ENCODE results near the gene TGFBR2.

Gene TGFBR2

DNA sequence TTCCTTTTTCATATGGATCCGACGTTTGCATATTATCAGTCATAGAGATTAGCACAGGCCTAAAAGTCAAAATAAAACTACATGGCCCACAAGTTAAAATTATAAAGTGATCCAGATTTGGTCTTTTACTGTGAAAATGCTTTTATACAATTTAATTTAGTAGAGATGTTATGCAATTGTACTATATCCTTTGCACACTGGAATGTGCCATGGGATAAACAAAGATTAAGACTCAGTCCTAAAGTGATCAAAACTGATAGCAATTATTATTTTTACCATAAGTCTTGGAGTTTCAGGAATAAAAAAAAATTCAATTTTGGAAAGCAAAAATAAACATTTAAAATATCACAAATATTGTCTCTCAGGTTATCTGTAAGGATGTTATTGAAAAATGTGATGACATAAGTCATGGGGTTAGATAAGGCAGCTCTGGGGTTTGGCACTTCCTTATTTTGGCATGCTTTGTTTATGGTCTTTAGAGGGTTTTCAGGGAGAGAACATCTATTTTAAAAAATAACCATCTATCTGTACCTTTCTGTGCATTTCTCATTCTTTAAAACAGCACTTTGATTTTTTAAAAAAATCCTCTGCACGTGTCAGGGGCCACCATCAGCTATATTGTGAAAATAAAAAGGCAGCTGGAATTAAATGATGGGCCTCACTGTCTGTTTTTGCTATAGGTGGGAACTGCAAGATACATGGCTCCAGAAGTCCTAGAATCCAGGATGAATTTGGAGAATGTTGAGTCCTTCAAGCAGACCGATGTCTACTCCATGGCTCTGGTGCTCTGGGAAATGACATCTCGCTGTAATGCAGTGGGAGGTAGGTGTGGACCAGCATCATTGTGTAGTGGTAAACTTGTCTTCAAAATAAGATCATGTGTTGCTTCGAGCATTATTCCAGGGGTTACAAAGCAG lies 67.3 kb downstream of the TGFBR2 start:
- DNase-seq (ENCODE audit: low spot score) = no peak

DNA sequence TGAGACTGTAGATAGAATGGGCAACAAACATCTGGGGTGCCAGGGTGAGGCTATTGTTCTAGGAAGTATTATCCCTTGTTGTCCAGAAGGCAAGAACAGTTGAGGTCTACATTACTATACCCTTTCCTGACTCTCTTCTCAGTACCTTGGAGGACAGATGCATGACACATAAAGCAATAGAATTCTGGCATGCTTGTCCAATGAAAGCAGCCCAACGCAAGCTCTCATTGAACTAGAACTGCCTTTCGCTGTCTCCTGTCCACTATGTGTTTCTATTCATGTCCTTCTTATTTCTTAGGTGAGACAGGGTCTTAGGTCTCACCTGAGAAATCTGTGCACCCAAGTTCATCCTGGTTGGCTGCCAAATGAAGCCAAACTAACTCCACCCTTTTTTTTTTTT lies 68.6 kb downstream of the TGFBR2 start:
- DNase-seq (ENCODE audit: low spot score) = no peak

DNA sequence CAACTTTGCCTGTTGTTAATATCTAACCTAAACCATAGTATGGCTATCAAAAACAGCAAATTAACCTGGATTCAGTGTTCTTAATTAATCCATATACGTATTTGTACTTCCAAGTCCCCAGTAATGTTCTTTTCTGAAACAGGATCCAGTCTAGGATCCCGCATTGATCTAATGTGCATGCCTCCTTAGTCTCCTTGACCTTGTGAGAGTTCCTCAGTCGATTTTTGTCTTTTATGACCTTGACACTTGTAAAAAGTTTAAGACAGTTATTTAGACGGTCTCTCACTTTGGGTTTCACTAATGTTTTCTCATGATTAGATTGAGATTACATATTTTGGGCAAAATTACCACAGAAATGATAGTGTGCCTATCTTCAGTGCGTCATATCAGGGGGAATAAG lies 69.4 kb downstream of the TGFBR2 start:
- no peak for DNase-seq (ENCODE audit: low spot score)

DNA sequence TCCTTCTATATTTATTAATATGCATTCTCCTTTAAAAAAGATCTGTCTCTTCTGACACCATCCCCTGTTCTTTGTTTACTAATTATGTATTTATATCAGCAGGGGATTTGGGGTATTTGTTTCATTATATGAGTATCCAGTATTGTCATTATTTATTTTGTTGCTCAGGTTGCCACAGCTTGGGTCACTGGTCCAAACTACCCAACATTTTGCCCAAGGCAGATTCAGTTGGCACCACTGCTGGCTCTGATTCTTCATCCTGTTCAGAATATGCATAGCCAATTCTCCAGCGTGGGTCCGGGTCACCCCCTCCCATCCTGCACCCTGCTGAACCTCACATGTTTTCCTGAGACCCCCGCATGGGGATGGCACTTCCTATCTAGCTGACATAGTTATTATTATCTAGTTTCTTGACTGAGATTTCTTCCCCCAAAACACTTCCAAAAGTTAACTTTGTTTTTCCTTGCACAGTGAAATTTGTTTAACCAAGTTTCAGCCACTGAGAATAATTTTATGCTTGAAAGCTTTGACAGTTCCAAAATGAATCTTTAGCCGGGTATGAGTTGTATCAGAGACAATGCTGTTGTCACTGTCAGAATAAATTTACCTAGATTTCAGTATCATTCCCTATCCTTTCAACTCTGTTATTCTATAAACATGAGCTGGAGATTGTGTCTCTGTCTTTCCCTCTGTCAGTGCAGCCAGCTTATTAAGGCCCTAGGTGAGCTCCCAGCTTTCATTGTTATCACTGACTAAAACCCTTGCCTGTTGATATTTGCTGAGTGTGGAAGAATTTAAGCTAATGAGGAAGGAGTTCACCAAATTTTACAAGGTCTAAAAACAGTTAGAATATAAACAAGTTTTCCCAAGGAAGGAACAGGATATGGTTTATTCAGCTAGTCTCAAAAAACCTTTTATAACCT lies 70.3 kb downstream of the TGFBR2 start:
- DNase-seq (ENCODE audit: low spot score) = no peak

DNA sequence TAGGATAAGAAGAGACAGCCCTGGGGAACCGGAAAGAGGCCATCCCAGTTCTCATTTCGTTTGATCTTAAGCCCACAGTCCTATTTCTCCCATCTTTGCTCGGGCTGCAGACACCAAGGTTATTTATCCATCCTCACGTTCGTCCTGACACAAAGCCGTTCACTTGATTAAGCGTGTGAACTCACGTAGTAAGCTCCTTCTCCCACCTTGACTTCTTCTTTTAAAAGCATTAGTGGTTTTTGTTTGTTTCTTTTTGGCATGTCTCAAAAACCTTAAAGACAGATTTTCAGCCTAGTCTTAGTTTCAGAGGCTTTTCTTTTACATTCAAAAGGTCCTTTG lies 70.9 kb downstream of the TGFBR2 start:
- DNase-seq (ENCODE audit: low spot score) = no peak

DNA sequence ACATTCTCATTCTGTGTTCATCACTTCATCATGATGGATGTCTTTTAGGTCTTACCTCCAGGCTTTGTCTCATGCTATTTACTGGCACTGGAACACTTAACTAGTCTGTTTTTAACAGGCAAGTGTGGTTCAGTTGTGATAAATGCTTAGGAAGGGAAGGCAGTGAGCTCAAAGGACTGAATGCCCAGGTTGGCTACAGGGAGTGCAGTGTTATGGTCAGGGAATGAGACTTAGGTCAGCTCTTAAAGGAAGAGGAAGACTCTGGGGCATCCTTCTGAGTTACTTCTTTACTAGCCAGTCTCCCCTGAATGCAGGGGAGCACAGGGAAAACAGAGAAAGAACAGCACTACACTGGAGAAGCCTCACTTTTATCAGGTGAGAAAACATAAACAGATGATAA lies 72.6 kb downstream of the TGFBR2 start:
- no peak for DNase-seq (ENCODE audit: low spot score)

DNA sequence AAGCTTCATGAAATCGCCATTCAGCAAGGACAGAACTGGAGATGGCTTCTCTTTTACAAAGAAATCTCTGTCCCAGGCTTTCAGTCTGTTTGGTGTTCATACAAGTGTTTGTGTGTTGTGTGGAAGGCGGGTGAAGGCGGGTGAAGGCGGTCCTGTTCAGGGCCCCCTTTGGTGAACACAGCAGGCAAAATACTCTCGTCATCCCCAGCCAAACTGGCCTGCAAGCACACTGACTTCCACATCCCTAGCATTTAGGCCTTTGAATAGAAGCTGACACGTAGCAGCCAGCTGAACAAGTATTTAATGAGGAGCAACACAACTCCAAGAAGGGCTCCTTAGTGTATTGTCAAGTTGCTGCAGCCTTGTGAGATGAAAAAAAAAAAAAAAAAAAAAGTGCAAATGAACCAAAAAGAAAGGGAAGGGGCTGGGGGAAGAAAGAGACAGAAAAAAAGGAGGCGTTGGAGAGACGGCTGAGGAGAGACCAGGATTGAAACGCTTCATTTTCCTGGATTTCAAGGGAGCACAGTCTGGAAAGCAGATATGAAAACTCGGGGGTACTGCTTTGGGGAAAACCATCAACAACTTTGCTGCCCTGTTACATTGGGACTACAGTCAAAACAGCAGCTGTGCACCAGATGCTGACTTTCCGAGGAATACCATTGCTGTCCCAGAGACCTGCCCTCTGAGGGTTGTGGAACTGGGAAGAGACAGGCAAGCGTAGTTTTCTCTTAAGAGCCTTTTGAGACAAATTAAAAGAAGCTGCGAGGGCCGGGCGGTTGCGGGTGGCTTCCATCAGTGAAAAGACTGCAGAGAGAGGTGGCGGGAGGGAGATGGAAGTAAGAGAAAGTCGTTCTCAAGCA lies 74.6 kb downstream of the TGFBR2 start:
- no peak for DNase-seq (ENCODE audit: low spot score)

DNA sequence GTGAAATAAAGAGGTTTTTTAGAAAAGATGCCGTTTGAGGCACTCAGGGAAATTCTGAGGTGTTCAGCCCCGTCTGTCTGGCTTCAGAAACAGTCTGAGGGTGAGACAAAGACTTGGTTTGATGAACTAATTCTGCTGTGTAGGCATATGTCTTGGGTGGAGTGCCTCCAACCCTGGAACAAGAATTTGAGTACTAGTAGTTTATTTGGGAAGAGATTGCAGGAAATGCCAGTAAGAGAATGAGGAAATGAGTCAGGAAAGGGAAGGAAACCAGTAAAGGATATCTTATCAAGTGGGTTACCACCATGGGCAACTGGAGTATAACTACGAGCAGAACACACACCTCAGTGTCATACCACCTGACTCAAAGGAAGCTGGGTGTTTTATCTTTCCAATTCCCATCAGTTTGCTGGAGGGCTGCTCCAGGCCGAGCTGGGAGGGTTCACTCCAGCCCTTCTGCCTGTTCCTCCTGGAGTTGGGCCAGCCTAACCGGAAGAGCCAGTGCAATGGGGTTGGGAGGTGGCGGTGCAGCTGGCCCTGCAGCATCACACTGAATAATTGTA lies 75.3 kb downstream of the TGFBR2 start:
- no peak for DNase-seq (ENCODE audit: low spot score)

DNA sequence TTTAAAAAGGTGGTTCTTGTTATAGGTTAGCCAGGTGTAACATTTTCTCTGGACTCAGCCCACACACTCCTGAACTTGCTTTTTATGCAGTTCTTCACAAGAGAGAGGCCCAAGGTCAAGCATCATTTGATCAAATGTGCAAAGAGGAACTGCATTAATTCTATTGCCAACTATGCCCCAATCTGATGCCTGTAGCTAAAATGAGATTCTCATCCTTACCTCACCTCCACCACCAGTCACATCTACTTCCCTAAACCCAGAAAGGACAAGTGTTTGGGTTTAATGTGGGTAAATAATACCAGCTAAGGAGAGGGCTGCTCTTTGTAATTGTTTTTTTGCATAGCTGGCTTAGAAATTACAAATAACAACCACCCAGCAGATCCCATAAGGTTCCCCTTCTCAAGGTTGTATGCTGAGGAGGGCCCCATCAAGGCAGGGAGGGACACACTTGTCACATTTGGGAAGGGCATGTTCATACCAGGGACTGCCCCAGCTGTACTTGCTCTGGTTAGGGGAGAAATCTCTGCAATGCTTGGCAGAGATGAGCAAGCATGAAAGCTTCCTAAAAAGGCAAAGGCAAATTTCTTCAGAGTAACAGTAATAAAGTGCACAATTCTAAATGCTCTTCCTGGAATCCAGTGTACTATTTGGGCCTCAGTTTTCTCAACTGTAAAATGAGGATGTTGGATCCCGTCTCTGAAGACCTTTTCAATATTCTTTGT lies 76.2 kb downstream of the TGFBR2 start:
- DNase-seq (ENCODE audit: low spot score) = no peak

DNA sequence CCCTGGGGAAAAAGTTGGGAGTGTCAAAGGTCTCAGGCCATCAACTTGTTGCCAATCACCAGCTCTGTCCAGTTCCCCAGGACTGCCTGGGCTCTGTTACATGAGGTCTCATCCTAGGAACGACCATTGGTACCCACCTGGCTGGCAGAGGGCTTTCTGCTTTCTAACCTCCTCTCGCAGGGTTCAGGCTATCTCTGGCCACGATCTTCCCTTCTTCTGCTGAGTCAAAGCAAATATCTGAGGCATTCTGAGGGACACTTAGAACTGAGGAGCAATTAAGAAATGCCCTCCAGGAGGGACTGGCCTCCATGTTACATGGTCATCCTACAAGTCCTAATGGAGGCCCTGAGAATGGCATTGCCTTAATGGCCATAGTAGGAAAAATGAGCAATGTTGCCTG lies 77.4 kb downstream of the TGFBR2 start:
- no peak for DNase-seq (ENCODE audit: low spot score)

DNA sequence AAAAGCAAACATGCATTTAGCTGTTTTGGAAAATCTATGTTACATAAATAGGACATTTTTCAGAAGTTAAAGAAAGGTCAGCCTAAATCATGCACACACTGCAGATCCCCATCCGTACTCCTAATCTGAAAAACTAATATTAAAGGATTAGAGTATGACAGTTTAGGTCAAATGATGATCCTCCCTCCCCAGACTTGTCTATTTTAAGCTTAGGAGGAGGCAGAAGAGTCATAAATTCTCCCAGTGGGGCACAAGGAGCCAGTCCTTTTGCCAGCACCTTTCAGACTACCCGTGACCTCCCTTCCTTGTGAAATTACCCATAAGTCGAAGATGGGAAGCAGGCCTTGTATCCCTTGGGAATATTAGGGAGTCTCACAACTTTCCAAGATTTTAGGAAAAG lies 78.0 kb downstream of the TGFBR2 start:
- DNase-seq (ENCODE audit: low spot score) = no peak

DNA sequence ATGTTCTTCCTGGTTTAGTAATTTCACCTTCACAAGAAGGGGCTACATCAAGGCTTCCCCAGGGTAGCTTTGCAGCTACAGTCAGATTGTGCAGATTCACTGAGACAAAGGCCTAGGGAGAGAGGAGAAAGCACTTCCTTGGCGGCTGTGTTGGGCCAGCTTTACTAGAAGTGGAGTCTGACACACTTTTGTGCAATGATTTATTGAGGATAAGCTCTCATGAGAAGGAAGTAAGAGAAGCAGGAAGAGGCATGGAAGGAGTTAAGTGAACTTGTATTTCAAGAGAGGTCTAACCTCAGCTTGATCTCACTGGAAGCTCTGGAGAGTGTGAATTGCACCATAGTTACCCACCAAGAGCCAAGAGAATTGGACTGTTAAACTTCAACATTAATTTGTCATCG lies 78.9 kb downstream of the TGFBR2 start:
- DNase-seq (ENCODE audit: low spot score) = no peak

DNA sequence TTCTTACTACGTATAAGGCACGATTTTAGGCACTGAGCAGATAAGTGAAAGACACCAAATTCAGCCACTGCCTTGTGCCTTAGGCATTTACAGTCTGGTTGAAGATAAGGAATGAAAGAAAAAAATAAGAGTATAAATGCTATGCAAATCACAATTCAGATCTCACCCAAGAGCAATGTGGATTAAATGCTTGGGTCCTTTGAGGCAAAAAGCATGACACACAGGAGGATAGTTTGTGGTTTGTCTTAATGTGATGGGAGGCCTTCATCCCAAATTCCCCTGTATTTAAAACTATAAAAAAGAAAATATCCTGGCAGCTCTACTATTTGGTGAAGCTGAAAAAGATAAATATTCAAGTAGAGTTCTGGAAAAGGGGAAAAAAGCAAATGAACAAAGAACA lies 79.8 kb downstream of the TGFBR2 start:
- DNase-seq (ENCODE audit: low spot score) = no peak

DNA sequence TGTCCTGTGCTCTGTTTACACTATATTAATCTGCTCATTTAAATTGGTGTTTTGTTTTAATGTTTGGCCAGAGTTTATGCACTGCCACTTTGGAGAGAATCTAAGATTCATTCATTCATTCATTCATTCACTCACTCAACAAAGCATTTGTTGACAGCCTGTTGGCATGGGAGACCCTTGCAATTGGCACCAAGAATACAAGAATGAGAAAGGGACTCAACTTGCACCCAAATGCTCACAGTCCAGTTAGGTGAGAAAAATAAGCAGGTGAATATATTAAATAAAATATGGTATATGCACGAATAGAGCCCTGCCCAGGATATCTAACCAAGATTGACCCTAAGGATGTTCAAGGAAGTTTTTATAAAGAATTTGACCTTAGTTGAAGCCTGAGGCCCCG lies 80.4 kb downstream of the TGFBR2 start:
- DNase-seq (ENCODE audit: low spot score) = no peak

DNA sequence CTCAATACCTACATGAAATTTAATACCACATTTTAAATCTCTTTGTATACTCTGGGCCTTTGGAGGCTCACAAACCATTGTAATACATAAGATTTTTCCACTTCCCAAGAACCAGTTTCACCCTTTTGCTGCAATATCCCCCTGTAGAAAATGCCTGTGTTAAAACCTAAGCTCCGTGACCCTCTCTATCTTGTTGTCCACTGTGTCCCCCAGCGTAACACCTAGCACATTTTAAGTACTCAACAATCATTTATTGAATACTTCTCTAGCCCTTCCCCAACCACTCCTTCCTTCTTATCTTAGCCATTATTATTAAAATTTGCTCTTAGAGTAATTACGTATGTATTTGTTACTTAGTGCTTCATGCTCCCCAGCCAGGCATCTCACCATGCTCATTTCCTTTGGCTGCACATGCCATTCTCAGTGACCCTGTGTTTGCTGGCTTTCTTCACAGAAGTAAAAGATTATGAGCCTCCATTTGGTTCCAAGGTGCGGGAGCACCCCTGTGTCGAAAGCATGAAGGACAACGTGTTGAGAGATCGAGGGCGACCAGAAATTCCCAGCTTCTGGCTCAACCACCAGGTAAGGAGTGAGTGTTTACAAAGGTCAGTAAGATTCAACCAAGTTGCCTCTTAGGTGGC lies 81.6 kb downstream of the TGFBR2 start:
- DNase-seq (ENCODE audit: low spot score) = no peak

DNA sequence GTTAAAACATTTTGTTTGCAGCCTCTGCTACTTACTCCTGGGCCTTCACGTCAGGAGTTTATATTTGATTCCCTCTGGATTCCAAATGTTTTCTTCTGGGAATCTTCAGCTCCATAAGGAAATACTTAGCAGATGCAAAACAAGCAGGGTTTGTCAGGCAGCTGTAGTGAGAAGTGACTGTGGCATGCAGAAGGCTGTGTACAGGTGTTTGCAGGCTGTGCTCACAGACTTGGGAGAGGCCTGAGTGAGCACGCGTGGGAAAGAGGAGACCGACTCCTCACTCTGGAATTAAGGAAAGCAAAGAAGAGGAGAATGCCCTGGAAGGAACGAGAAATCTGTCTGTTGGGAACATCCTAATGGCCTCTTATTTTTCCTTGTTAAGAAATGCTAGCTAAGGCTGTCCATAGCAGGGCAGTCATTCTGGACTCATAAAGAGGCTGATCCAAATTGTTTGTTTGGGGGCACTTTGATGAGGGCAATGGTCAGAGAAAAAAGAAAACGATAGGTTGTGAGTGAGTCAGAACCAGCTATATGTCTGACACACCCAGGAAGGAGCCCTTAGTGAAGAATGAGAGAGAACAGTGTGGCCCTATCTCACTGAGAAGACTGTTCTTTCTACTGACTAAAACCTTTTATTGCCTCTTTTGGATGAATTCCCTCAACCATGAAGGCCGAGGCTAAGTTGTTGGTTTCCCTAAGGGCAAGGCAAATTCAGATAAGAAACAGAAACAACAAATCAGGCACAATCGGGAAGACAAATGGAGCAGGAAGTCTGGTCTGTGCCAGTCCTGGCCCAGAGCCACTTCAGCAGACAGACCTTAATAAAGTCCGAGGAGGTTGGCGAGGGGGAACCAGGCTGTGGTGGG lies 82.6 kb downstream of the TGFBR2 start:
- DNase-seq (ENCODE audit: low spot score) = no peak

DNA sequence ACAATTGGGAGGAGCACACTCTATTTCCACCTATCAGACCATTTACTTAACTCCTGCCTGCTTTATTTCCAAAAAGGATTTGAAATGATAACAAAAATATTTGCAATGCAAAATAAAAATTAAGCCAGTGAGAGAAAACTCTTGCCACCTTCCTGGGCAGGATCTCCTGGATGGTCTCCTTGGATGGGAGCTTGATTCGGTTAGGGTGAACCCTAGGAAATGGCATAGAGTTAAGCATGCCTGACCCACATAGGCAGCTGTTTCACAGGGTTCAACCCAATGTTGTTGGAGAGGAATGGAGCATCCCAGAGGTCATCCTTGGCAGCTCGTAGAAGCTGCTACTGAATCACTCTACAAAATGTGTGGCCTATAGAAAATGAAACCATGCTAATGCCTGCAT lies 83.8 kb downstream of the TGFBR2 start:
- no peak for DNase-seq (ENCODE audit: low spot score)

DNA sequence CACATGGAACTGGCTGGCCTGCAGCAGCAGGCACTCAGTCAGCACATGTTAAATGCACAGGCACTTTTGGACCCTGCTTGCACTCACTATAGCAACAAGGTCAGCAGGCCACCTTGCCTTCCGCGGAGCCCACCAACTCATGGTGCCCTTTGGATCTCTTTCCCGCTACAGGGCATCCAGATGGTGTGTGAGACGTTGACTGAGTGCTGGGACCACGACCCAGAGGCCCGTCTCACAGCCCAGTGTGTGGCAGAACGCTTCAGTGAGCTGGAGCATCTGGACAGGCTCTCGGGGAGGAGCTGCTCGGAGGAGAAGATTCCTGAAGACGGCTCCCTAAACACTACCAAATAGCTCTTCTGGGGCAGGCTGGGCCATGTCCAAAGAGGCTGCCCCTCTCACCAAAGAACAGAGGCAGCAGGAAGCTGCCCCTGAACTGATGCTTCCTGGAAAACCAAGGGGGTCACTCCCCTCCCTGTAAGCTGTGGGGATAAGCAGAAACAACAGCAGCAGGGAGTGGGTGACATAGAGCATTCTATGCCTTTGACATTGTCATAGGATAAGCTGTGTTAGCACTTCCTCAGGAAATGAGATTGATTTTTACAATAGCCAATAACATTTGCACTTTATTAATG lies 85.0 kb downstream of the TGFBR2 start:
- DNase-seq (ENCODE audit: low spot score) = no peak

DNA sequence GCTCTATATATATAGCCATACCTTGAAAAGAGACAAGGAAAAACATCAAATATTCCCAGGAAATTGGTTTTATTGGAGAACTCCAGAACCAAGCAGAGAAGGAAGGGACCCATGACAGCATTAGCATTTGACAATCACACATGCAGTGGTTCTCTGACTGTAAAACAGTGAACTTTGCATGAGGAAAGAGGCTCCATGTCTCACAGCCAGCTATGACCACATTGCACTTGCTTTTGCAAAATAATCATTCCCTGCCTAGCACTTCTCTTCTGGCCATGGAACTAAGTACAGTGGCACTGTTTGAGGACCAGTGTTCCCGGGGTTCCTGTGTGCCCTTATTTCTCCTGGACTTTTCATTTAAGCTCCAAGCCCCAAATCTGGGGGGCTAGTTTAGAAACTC lies 85.5 kb downstream of the TGFBR2 start:
- no peak for DNase-seq (ENCODE audit: low spot score)

Measured in SK-N-DZ (cell line).